K562 (cell line): Measurements from ENCODE around the gene PGK2. TPM values are rescaled to one million over a fixed set of nuclear protein-coding genes. Genes with fewer than 3 reads are reported as not detected.

Experiments used
- BRD9 ChIP-seq: fragments of 450-650 bp; IDR thresholded peaks from 2 replicates; pipeline ENCODE4 v1.6.1; 2018; ENCODE audit warnings: low read depth; ENCODE audit not compliant: partially characterized antibody
- CHAMP1 ChIP-seq: fragments of 450-650 bp; IDR thresholded peaks from 2 replicates; pipeline ENCODE4 v1.6.1; 2016; ENCODE audit warnings: mild to moderate bottlenecking
- CXXC5 ChIP-seq: fragments of 250-450 bp; sonication (Bioruptor Pico); IDR thresholded peaks from 2 replicates; pipeline ENCODE4 v1.8.0; 2022; ENCODE audit warnings: inconsistent platforms, mild to moderate bottlenecking, moderate library complexity
- E4F1 ChIP-seq: fragments of 250-450 bp; sonication (Bioruptor Pico); IDR thresholded peaks from 2 replicates; pipeline ENCODE4 v1.5.0; 2021; ENCODE audit warnings: mild to moderate bottlenecking, borderline replicate concordance
- ETS1 ChIP-seq: conservative IDR thresholded peaks from 2 replicates; pipeline ENCODE4 v1.6.1; 2011; ENCODE audit warnings: low read depth, mild to moderate bottlenecking, low read length; ENCODE audit not compliant: control insufficient read depth
- HDAC1 ChIP-seq, 2 experiments: fragments of 450-650 bp; IDR thresholded peaks; 2 replicates each; pipeline ENCODE4 v1.6.1; 2016 to 2017; ENCODE audit warnings: inconsistent platforms in 1 of 2, mild to moderate bottlenecking in 1 of 2, moderate library complexity in 1 of 2
- HDAC2 ChIP-seq: fragments of 450-650 bp; IDR thresholded peaks from 2 replicates; pipeline ENCODE4 v1.6.1; 2016; ENCODE audit warnings: mild to moderate bottlenecking
- MAX ChIP-seq: sonication (generic); formaldehyde crosslinking; IDR thresholded peaks from 2 replicates; pipeline ENCODE4 v1.9.0; 2022; ENCODE audit warnings: mild to moderate bottlenecking, missing genetic modification reagents
- MED1 ChIP-seq: sonication (generic); formaldehyde crosslinking; IDR thresholded peaks from 2 replicates; pipeline ENCODE4 v1.8.1; 2023; ENCODE audit warnings: missing genetic modification reagents, borderline replicate concordance
- NFE2 ChIP-seq: IDR thresholded peaks from 2 replicates; pipeline ENCODE4 v1.6.1; 2014; ENCODE audit warnings: antibody characterized with exemption, low read depth
- NUFIP1 ChIP-seq: fragments of 450-650 bp; IDR thresholded peaks from 2 replicates; pipeline ENCODE4 v1.6.1; 2018; ENCODE audit not compliant: partially characterized antibody
- PHF8 ChIP-seq: fragments of 200-600 bp; sonication (generic); IDR thresholded peaks from 2 replicates; pipeline ENCODE4 v1.6.1; 2012; ENCODE audit warnings: mixed run types, mild to moderate bottlenecking, inconsistent platforms, low read length, moderate library complexity, borderline replicate concordance
- PRMT5 ChIP-seq: sonication (generic); formaldehyde crosslinking; IDR thresholded peaks from 2 replicates; pipeline ENCODE4 v1.5.0; 2020; ENCODE audit warnings: missing genetic modification reagents
- PYGO2 ChIP-seq: fragments of 450-650 bp; IDR thresholded peaks from 2 replicates; pipeline ENCODE4 v1.6.1; 2016; ENCODE audit warnings: mild to moderate bottlenecking, missing genetic modification characterization, moderate library complexity, missing compliant biosample characterization
- RHOXF2B ChIP-seq: fragments of 250-450 bp; sonication (Bioruptor Pico); conservative IDR thresholded peaks from 2 replicates; pipeline ENCODE4 v1.5.1; 2021
- SIRT6 ChIP-seq: IDR thresholded peaks from one replicate; pipeline ENCODE4 v1.6.1; 2012; ENCODE audit warnings: low read depth, mild to moderate bottlenecking, control low read depth, inconsistent platforms, low read length, moderate library complexity
- SMARCE1 ChIP-seq: fragments of 450-650 bp; IDR thresholded peaks from 2 replicates; pipeline ENCODE4 v1.7.1; 2016; ENCODE audit warnings: mild to moderate bottlenecking
- SREBF2 ChIP-seq: sonication (generic); formaldehyde crosslinking; IDR thresholded peaks from 2 replicates; pipeline ENCODE4 v1.4.0; 2020; ENCODE audit warnings: mild to moderate bottlenecking, missing genetic modification reagents
- TAF15 ChIP-seq: fragments of 200-400 bp; formaldehyde crosslinking; IDR thresholded peaks from 2 replicates; pipeline ENCODE4 v1.6.1; 2017; ENCODE audit warnings: mild to moderate bottlenecking, low read depth, low read length, moderate library complexity
- THAP12 ChIP-seq: fragments of 250-450 bp; sonication (Bioruptor Pico); IDR thresholded peaks from 2 replicates; pipeline ENCODE4 v1.9.0; 2021; ENCODE audit warnings: mild to moderate bottlenecking, inconsistent platforms
- ZNF696 ChIP-seq: fragments of 250-450 bp; sonication (Bioruptor Pico); conservative IDR thresholded peaks from 2 replicates; pipeline ENCODE4 v1.4.0; 2020; ENCODE audit warnings: mild to moderate bottlenecking, moderate library complexity
- ZZZ3 ChIP-seq: fragments of 450-650 bp; IDR thresholded peaks from 2 replicates; pipeline ENCODE4 v1.6.1; 2016; ENCODE audit warnings: antibody characterized with exemption, mild to moderate bottlenecking, moderate library complexity
- polyA plus RNA-seq, 8 experiments: library from polyadenylated mRNA; depleted of rRNA in 4 of 8; stranded (reverse) in 5 of 8; unstranded in 3 of 8; fragments of >200 nt; fragmentation: Nextera tagmentation in 2 of 8; fragmentation: Illumina TruSeq in 1 of 8; extraction: Ambion mirVana in 2 of 8; extraction: Trizol in 1 of 8; gene quantifications; 2 replicates each; pipeline versions ENCODE4 v1.2.1 to v1.2.3, GENCODE V29; 2011 to 2014; ENCODE audit warnings: inconsistent platforms in 1 of 8, missing spikeins in 1 of 8
- total RNA-seq, 7 experiments: library from RNA; depleted of rRNA in 6 of 7; stranded (reverse); fragments of >200 nt in 6 of 7; fragmentation: Illumina TruSeq in 2 of 7; extraction: Trizol in 2 of 7; gene quantifications; 2 replicates each; pipeline versions ENCODE4 v1.2.1 to v1.2.3, GENCODE V29; 2011 to 2021; ENCODE audit warnings: low replicate concordance in 1 of 7

The PGK2 gene
- total and polyA plus RNA-seq, 9 of the 15 experiments (the other 6 are each of a cell fraction or from before 2014, with no cell fraction given) = not detected

- TF ChIP-seq PYGO2 (tag) (no peak), CHAMP1 (peak; percentile 77; the same call in 1 of the 2 replicates), PRMT5 (CRISPR knock-in tag) (no peak), CXXC5 (CRISPR knock-in tag) (no peak), RHOXF2B (CRISPR knock-in tag) (no peak), PHF8 (no peak), NFE2 (peak; percentile 1; the same call in 1 of the 2 replicates), SMARCE1 (peak; percentile 64; the same call in 1 of the 2 replicates), ZZZ3 (no peak), HDAC1 (IDR thresholded peaks at IDR 0.05) (0 out of 4 replicates have a peak, but pooled peaks of 1 of the 2 experiments have one; percentile 13), MAX (CRISPR knock-in tag) (no peak), THAP12 (CRISPR knock-in tag) (no peak), MED1 (CRISPR knock-in tag) (no peak), TAF15 (no peak), HDAC2 (0 out of 2 replicates have a peak, but pooled peaks have one; percentile 8), SIRT6 (no peak), ETS1 (no peak), E4F1 (CRISPR knock-in tag) (no peak), NUFIP1 (no peak), ZNF696 (no peak), BRD9 (no peak), SREBF2 (no peak)
Observed at GRCh38 chr6:49782293-49782692, 4.8 kb downstream of the PGK2 start (continued).
